A673 (cell line): ENCODE measurements around the gene NDST1. TPM values are rescaled to one million over a fixed set of nuclear protein-coding genes. Genes with fewer than 3 reads are reported as not detected.
A peak's percentile ranks its signal among the peaks of the same experiment; 100 is the strongest.

Experiments used
- BruUV-seq: library from RNA; stranded (reverse); fragments of 400-500 nt; replicated peaks from 2 replicates; lab custom pipeline; 2021; lab: Mats Ljungman, UMichigan
- CTCF ChIA-PET: fragments of 300-600 bp; sonication (Branson Sonifier 250); formaldehyde crosslinking; loops from one replicate; lab custom pipeline; 2022; ENCODE audit warnings: antibody characterized with exemption; lab: Charles Lee
- POLR2A ChIA-PET: fragments of 300-600 bp; sonication (Branson Sonifier 250); formaldehyde crosslinking; loops from one replicate; lab custom pipeline; 2022; ENCODE audit warnings: antibody characterized with exemption; ENCODE audit not compliant: low non-redundant PET; lab: Charles Lee
- DNase-seq: peaks from one replicate; pipeline ENCODE4 v3.0.0-alpha.2; 2015; ENCODE audit warnings: low spot score
- H3K27ac ChIP-seq: fragments of 200-600 bp; sonication (generic); 2 replicates; pipeline ENCODE4 v1.5.1; 2016; ENCODE audit warnings: mixed run types, low read depth, mild to moderate bottlenecking, mixed read lengths, antibody characterized with exemption, low read length; ENCODE audit not compliant: poor library complexity, severe bottlenecking
- H3K27me3 ChIP-seq: fragments of 200-600 bp; sonication (generic); replicated peaks from 2 replicates; pipeline ENCODE4 v1.6.1; 2017; ENCODE audit warnings: mixed run types, low read depth, mild to moderate bottlenecking, mixed read lengths, antibody characterized with exemption, low read length; ENCODE audit not compliant: insufficient read depth, poor library complexity
- H3K36me3 ChIP-seq: fragments of 200-600 bp; sonication (generic); 2 replicates; pipeline ENCODE4 v1.6.1; 2016; ENCODE audit warnings: mixed run types, mild to moderate bottlenecking, mixed read lengths, antibody characterized with exemption, low read length; ENCODE audit not compliant: insufficient read depth, poor library complexity, severe bottlenecking
- H3K4me1 ChIP-seq: fragments of 200-600 bp; sonication (generic); 2 replicates; pipeline ENCODE4 v1.6.1; 2017; ENCODE audit warnings: mixed run types, mild to moderate bottlenecking, mixed read lengths, antibody characterized with exemption, low read length; ENCODE audit not compliant: insufficient read depth, poor library complexity, severe bottlenecking
- H3K4me3 ChIP-seq: fragments of 200-600 bp; sonication (generic); 2 replicates; pipeline ENCODE4 v1.5.1; 2016; ENCODE audit warnings: low read depth, mixed run types, mild to moderate bottlenecking, mixed read lengths, low read length; ENCODE audit not compliant: poor library complexity, severe bottlenecking
- H3K9me3 ChIP-seq: fragments of 200-600 bp; sonication (generic); 2 replicates; pipeline ENCODE4 v1.6.1; 2016; ENCODE audit warnings: mixed run types, low read depth, mild to moderate bottlenecking, mixed read lengths, antibody characterized with exemption, low read length; ENCODE audit not compliant: poor library complexity, severe bottlenecking
- CTCF ChIP-seq: fragments of 300-800, 200-600 bp; sonication (generic); conservative IDR thresholded peaks from 2 replicates; pipeline ENCODE4 v1.5.1; 2017; ENCODE audit warnings: low read depth, mild to moderate bottlenecking, antibody characterized with exemption, low read length, moderate library complexity, mixed read lengths
- EZH2 ChIP-seq: fragments of 200-600 bp; sonication (generic); IDR thresholded peaks from 2 replicates; pipeline ENCODE4 v1.6.1; 2017; ENCODE audit warnings: borderline replicate concordance, low read depth, mild to moderate bottlenecking, mixed read lengths, antibody characterized with exemption, low read length; ENCODE audit not compliant: poor library complexity, severe bottlenecking
- intact Hi-C: fragments of 100-400 bp; cut with micrococcal nuclease; formaldehyde crosslinking; loops from one replicate; pipeline ENCODE4 v1.10.0; 2022; ENCODE audit not compliant: unreplicated experiment
- total RNA-seq: library from RNA; stranded (reverse); gene quantifications from 2 replicates; pipeline ENCODE4 v1.2.3, GENCODE V29; 2021

Gene NDST1
- total RNA-seq, 1 experiment from 2014 or later, result 44.0 TPM

GRCh38 chr5:150496534-150496933, 11.4 kb upstream of the NDST1 start:
- no peaks in the 10 kb centered on the region for H3K36me3 ChIP-seq
- no peaks in the 10 kb centered on the region for H3K27me3 ChIP-seq
- TF ChIP-seq CTCF (no peak), EZH2 (no peak)
- DNase-seq, result no peak
- intact Hi-C loops, result no loop called here
- POLR2A ChIA-PET, result no interaction called here
- H3K4me3 ChIP-seq, result no peak overlapping the region
- no TSS peak for BruUV-seq
- no peaks in the 10 kb centered on the region for H3K9me3 ChIP-seq
- CTCF ChIA-PET, result no interaction called here
- H3K27ac ChIP-seq, result peak overlapping the region; percentile 37
- peaks cover 18% of the 10 kb centered on the region for H3K4me1 ChIP-seq

- H3K4me3 ChIP-seq, result no peak overlapping the region
- intact Hi-C loops, result no loop called here
- POLR2A ChIA-PET, result no interaction called here
Measured at GRCh38 chr5:150497274-150497988, 10.5 kb upstream of the NDST1 start.

GRCh38 chr5:150497989-150498317, 10.0 kb upstream of the NDST1 start:
- intact Hi-C loops, result no loop called here
- no peaks in the 10 kb centered on the region for H3K27me3 ChIP-seq
- ChIA-PET CTCF (no interaction called here), POLR2A (no interaction called here)
- TF ChIP-seq EZH2, result no peak
- TF ChIP-seq CTCF, result no peak
- no peak for DNase-seq
- no peaks in the 10 kb centered on the region for H3K9me3 ChIP-seq
- BruUV-seq, result no TSS peak
- H3K4me3 ChIP-seq, result no peak overlapping the region
- H3K4me1 ChIP-seq, result peaks cover 10% of the 10 kb centered on the region
- no peaks in the 10 kb centered on the region for H3K36me3 ChIP-seq
- no peak overlapping the region for H3K27ac ChIP-seq

More at GRCh38 chr5:150497274-150497988, 10.5 kb upstream of the NDST1 start:
- CTCF ChIA-PET, result no interaction called here
- TF ChIP-seq CTCF, result no peak
- TF ChIP-seq EZH2, result no peak
- peaks cover 10% of the 10 kb centered on the region for H3K4me1 ChIP-seq
- H3K27me3 ChIP-seq, result no peaks in the 10 kb centered on the region
- no peaks in the 10 kb centered on the region for H3K36me3 ChIP-seq
- H3K27ac ChIP-seq, result no peak overlapping the region
- BruUV-seq, result no TSS peak
- no peaks in the 10 kb centered on the region for H3K9me3 ChIP-seq
- DNase-seq, result peak; percentile 82
